Mesodermal cell (in vitro differentiated cells): ENCODE results near the gene PSMA6.
"Not testable (repeated sequence)": the region's sequence is repeated elsewhere in the genome, so short reads cannot be mapped to it uniquely, and the experiment has no call there.

ENCODE experiments used
- H3K27ac ChIP-seq: 2 replicates; pipeline ENCODE4 v1.7.0; 2013; ENCODE audit warnings: mild to moderate bottlenecking, low read depth, low read length, moderate library complexity; ENCODE audit not compliant: severe bottlenecking
- H3K36me3 ChIP-seq: 2 replicates; pipeline ENCODE4 v1.7.1; 2013; ENCODE audit warnings: mild to moderate bottlenecking, low read length, moderate library complexity; ENCODE audit not compliant: control insufficient read depth, insufficient read depth
- H3K4me1 ChIP-seq: one replicate; pipeline ENCODE4 v1.7.1; 2013; ENCODE audit warnings: mild to moderate bottlenecking, low read length; ENCODE audit not compliant: insufficient read depth, control insufficient read depth, poor library complexity, severe bottlenecking
- H3K4me3 ChIP-seq: 2 replicates; pipeline ENCODE4 v1.7.0; 2013; ENCODE audit warnings: low read length, control low read depth, mild to moderate bottlenecking; ENCODE audit not compliant: insufficient read depth, poor library complexity, severe bottlenecking; ENCODE audit errors: extremely low read depth
- H3K9me3 ChIP-seq: 2 replicates; pipeline ENCODE4 v1.7.1; 2013; ENCODE audit warnings: mild to moderate bottlenecking, low read length, moderate library complexity; ENCODE audit not compliant: control insufficient read depth
- WGBS, 2 experiments: methylation state at CpG; one replicate each; pipeline ENCODE4 v1.1.5; 2013; ENCODE audit warnings: missing lambda C conversion rate in 2 of 2; ENCODE audit not compliant: insufficient coverage in 2 of 2; 5-methylcytosine and 5-hydroxymethylcytosine counted together

PSMA6 gene

GRCh38 chr14:35317820-35318219 is 25.6 kb downstream of the PSMA6 start:
- Histone ChIP-seq H3K4me3 (no peak overlapping the region), H3K36me3 (peaks cover 53% of the 10 kb centered on the region), H3K9me3 (no peaks in the 10 kb centered on the region), H3K27ac (no peak overlapping the region), H3K4me1 (no peaks in the 10 kb centered on the region)
- 92 to 100% methylated on average over 3 of the region's 3 CpGs for WGBS, 2 experiments

- no peaks in the 10 kb centered on the region for H3K4me1 ChIP-seq
- H3K9me3 ChIP-seq = no peaks in the 10 kb centered on the region
- 83 to 92% methylated on average over 2 of the region's 4 CpGs for WGBS, 2 experiments
- H3K4me3 ChIP-seq = no peak overlapping the region
- peaks cover 37% of the 10 kb centered on the region for H3K36me3 ChIP-seq
- no peak overlapping the region for H3K27ac ChIP-seq
These were observed 27.3 kb downstream of the PSMA6 start for GRCh38 chr14:35319509-35319908.

DNA sequence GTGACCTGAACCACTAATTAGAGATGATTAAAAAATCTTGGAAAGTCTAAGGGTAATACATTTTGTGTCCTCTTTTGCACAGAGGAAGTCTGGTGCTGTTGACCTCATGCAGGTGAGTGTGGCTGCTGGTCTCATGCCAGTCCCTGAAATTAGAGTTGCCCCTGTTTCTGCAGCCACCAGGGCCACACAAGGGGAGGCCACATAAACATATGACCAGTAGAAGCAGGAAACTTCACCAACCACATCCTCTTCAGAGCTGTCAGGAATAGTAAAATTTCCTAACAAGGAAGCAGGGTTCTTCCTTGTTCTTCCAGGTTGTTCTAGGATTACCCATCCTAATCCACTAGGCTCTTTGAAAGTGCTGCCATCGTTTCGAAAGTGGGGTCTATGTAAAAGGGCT is 28.3 kb downstream of the PSMA6 start:
- H3K27ac ChIP-seq = no peak overlapping the region
- H3K36me3 ChIP-seq = peaks cover 28% of the 10 kb centered on the region
- H3K9me3 ChIP-seq = no peaks in the 10 kb centered on the region
- H3K4me3 ChIP-seq = no peak overlapping the region
- no peaks in the 10 kb centered on the region for H3K4me1 ChIP-seq
- WGBS, 2 experiments = no CpG with 5 or more reads among the region's 2 CpGs

DNA sequence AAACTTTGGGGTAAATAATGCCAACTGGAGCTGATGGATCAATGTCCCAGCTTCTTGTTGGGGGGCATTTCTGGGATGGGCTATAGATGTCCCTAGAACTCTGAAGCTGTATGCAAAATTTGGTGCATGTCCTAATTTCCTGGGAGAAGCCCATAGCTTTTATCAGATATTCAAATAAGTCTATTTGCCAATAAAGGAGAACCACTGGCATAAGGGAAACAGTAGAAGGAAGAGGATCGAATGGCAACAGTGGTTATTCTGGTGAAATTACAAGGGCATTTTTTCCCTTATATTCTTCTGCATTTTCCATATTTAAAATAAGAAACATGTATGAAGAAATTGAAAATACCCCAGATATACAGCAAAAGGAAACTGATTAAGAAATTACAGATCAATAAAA is 34.2 kb downstream of the PSMA6 start:
- WGBS, 2 experiments = no CpG with 5 or more reads among the region's 1 CpG
- Histone ChIP-seq H3K27ac (no peak overlapping the region), H3K4me3 (no peak overlapping the region), H3K4me1 (peaks cover 2% of the 10 kb centered on the region), H3K9me3 (no peaks in the 10 kb centered on the region), H3K36me3 (no peaks in the 10 kb centered on the region)

DNA sequence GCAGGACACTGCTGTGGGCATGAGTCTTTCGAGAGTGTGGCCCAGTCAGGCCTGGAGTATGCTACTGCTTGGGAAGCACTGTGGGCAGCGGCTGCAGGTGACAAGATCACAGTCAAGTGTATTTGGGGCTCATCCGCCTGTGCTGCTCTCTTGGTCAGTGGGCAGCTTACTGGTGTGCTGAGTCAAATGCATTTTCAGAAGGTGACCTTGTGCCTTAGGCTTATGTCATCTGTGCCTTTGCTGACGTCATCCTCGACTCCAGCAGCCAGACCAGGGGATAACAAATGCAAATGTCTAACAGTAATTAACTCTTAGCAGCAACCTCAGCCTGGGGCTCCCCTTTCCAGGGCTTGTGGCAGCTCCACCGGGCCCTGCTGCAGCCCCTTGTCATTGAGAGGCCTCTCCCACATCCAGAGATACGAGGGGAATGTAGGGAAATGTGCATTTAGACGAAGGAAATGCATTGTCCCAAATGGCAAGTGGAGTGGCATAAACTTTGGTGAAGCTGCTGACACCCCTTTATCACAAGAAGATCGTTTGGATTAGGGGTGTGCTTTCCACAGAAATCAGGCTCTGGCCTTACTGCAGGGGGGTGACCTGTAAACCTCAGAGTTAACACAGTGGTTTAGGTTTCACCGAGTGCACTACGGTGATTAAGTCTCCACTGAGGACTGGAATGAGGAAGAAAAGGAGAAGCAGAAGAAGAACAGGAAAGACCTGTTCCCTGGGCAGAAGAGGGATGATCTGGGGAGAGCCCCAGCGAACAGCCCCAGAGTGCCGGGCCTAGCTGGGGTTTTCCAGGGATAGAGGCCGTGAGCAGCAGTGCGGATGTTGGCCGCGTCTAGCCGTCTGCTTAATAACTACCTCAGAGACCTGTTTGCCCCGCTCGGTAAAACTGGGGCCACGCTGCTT is 39.7 kb downstream of the PSMA6 start:
- no peak overlapping the region for H3K27ac ChIP-seq
- peaks cover 36% of the 10 kb centered on the region for H3K4me1 ChIP-seq
- H3K4me3 ChIP-seq = no peak overlapping the region
- H3K9me3 ChIP-seq = no peaks in the 10 kb centered on the region
- no peaks in the 10 kb centered on the region for H3K36me3 ChIP-seq
- 85 to 87% methylated on average over 16 to 18 of the region's 21 CpGs for WGBS, 2 experiments

GRCh38 chr14:35332517-35333263 is 40.5 kb downstream of the PSMA6 start:
- WGBS, 2 experiments = 81 to 86% methylated on average over 10 of the region's 11 CpGs
- Histone ChIP-seq H3K36me3 (no peaks in the 10 kb centered on the region), H3K27ac (no peak overlapping the region), H3K4me1 (peaks cover 44% of the 10 kb centered on the region), H3K9me3 (no peaks in the 10 kb centered on the region), H3K4me3 (no peak overlapping the region)

DNA sequence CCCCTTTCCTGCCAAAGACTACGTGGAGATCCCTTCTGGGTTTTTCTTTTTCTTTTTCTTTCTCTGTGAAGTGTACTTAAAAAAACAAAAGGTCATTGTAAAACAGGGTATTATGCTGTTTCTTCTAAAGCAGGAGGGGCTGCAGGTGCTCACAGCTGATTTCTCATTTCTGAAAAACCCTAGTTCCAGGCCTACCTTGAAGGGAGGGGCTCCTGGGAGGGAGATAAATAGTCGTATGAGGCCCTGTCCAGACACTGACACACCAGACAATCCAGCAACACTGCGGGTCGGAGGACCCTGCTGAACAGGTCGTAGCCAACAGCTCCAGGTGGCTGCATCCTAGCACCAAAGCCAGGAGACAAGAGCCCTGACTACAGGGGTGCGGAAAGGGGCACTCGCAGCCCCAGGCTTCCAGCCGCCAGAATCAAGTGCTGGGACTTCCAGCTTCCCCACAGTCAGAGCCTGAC is 41.1 kb downstream of the PSMA6 start:
- peaks cover 44% of the 10 kb centered on the region for H3K4me1 ChIP-seq

DNA sequence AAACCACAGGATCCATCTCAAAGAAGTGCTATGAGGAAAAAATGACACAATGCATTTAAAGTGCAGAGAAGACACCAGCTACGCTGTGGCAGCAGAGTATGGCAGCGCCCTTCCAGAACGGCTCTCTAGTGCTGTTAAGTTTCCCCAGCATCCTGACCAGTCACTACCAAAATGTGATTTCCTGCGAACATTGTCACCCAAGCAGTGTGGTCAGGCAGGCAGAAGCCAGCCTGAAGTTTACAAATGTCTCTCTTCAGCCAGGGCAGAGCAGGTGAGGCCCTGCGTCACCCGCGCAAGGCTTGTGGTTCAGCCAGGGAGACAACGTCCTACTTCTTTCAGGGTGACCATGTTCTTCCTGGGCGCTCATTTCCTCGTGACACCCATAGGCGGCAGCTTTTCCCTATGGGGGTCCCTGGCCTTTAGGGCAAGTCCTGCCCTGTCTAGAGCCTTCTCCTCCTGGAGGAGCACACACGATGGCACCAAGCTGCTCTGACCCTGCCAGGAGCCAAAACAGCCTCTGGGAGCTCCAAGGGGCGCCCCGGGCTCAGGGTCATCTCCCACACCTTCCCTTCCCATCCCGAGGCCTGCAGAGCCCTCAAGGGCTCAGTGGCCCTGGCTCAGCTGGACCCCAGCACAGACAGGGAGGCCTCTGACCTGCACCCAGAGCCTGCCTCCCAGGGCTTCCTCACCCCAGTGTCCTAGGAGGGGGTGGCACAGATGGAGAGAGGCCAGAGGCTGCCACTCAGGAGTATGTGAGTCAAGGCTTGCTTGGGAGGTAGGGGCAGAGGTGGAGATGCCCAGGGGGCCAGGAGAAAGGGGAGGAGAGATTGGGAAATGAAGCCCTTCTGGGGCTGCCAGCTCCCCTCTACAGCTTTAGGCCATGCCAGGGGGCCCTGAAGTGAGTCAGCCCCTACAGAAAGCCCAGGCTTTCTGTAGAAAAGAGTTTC is 41.9 kb downstream of the PSMA6 start:
- Histone ChIP-seq H3K4me1 (peaks cover 44% of the 10 kb centered on the region), H3K36me3 (no peaks in the 10 kb centered on the region), H3K4me3 (no peak overlapping the region), H3K27ac (no peak overlapping the region), H3K9me3 (no peaks in the 10 kb centered on the region)
- WGBS, 2 experiments = 92 to 96% methylated on average over 14 to 15 of the region's 15 CpGs

More for the DNA sequence above, 41.1 kb downstream of the PSMA6 start:
- WGBS, 2 experiments = 80 to 85% methylated on average over 5 to 7 of the region's 8 CpGs
- Histone ChIP-seq H3K27ac (no peak overlapping the region), H3K4me3 (no peak overlapping the region), H3K36me3 (no peaks in the 10 kb centered on the region), H3K9me3 (no peaks in the 10 kb centered on the region)

DNA sequence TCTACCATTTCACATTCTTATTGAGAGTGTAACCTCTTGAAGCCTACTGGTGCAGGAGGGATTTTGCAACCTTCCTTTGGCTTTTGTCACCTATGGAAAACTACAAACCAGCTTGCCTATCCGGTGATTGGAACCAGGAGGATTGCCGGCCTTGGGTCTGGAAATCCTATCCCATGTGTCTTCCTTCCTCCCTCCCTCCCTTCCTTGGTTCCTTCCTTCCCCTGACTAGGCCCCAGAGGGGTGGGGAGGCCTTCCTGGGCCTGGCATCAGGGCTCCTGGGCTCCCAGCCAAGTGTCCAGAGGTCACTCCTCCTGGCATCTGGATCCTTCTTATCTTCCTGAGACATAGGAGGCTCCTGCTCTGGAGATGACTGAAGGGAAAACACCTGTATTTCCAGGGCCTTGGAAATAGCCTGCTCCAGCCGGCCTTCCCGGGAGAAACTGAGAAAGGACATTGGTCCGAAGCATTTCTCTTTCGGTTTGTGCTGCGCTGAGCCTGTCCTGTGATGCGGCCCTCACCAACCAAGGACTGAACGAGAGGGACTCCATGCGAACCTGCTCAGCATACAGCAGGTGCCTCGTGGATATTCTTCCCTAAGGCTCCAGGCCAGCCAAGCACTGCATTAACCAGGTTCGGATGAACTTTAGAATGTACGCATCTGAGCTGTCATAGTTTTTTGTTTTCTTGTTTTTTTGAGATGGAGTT is 43.4 kb downstream of the PSMA6 start:
- 94 to 96% methylated on average over 12 of the region's 13 CpGs for WGBS, 2 experiments
- H3K4me3 ChIP-seq = no peak overlapping the region
- no peaks in the 10 kb centered on the region for H3K36me3 ChIP-seq
- H3K27ac ChIP-seq = no peak overlapping the region
- no peaks in the 10 kb centered on the region for H3K9me3 ChIP-seq
- H3K4me1 ChIP-seq = peaks cover 44% of the 10 kb centered on the region

- H3K9me3 ChIP-seq, H3K4me3 ChIP-seq, H3K36me3 ChIP-seq: not testable (repeated sequence)
- peaks cover 44% of the 10 kb centered on the region for H3K4me1 ChIP-seq
- no CpG with 5 or more reads among the region's 3 CpGs for WGBS, 2 experiments
- peak overlapping the region; percentile 78 for H3K27ac ChIP-seq
These were observed 44.0 kb downstream of the PSMA6 start for GRCh38 chr14:35336171-35336493.
